Activated CD4-positive, alpha-beta T cell treated with anti-CD3 and anti-CD28 coated beads, Interleukin-2, amount 50 U/mL, for 16 hours (primary cell): ENCODE results near the gene S100B.
A peak's percentile ranks its signal among the peaks of the same experiment; 100 is the strongest.

Source experiments
- DNase-seq: peaks from one replicate; pipeline ENCODE4 v3.0.0-alpha.2; 2020

S100B gene

DNA sequence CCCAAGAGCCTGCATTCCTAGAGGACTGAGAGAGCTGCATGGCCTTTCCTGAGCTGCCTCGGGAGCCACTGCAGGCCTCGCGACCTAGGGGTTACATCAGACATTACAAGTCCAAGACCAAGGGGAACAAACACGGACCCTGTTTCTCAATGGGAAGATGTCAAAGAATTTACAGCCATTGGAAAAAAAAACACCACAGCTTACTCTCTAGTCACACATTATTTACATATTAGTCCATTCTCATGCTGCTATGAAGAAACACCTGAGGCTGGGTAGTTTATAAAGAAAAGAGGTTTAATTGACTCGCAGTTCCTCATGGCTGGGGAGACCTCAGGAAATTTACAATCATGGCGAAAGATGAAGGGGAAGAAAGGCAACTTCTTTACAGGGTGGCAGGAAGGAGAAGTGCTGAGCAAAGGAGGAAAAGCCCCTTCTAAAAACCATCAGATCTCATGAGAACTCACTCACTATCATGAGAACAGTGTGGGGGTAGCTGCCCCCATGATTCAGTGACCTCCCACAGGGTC is 22.2 kb upstream of the S100B start:
- no peak for DNase-seq

DNA sequence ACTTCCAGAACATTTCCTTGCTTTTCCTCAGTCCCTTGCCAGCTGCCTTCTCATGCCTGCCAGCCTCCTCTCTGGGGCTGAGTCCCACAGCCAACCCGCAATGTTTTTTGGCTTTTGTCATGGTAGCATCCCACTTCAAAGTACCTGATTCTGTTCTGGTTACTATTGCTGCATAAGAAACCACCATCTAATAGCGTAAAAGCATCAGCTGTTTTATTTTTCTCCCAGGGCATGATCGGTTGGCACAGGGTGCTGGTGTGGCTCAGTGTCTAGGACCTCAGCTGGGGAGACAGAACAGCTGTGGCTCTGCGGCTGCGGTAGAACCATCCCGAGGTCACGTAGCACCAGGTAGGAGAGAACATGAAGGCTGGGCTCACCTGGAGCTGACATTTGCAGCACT is 21.7 kb upstream of the S100B start:
- DNase-seq = no peak

DNA sequence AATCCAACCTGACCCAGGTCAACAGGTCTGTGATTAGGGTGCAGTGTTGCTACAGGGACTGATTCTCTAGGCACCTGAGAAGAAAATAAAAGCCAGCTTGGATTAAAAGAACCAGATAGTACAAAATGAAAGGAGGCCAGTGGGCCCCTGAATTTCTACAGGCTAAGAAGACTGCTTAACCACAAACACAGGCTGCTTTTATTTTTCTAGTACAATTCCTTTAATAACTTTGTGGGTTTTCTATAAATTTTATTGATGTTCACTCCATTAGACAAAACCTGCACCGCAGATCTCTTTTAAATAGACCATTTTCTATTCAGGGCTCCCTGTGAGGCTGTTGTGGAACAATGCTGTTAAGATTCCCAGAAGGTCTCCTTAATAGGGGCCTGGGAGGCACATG is 20.9 kb upstream of the S100B start:
- DNase-seq = no peak

DNA sequence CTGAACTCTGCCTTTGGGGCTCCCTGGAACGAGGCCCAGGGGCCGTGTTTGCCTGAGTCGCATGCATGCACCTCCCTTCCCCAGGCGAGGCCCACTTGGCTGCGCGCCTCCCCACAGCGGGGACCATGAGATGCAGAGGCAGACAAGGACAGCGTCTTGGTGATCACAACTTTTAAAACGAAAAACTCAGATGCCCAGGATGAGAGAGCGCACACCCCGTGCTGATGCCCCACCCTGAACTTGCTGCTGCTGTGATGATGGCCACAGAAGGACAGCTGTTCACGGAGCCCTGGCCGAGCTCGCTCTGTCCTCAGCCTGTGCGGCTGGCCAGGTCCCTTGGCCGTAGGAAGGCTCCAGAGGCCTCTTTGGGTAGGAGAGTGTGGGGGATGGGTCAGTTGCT is 19.2 kb upstream of the S100B start:
- DNase-seq = no peak

DNA sequence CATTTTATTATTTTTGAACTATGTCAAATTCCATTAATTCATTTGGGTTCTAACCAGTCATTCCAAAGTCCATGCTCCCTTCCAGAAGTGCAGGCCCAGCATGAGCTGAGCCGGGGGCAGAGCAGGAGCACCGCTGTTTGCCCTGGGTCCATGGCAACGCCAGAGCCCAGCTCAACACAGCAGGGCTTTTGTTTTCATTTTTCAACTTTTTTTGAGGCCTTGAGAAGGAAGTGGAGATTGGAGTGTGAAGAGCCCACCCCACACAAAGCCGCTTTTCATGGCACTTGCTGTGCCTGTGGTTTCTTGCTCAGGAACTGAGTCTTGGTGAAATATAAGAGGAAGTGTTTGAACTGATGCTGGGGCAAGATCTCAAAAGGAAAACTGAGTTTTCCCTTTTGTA is 17.3 kb upstream of the S100B start:
- DNase-seq = no peak

DNA sequence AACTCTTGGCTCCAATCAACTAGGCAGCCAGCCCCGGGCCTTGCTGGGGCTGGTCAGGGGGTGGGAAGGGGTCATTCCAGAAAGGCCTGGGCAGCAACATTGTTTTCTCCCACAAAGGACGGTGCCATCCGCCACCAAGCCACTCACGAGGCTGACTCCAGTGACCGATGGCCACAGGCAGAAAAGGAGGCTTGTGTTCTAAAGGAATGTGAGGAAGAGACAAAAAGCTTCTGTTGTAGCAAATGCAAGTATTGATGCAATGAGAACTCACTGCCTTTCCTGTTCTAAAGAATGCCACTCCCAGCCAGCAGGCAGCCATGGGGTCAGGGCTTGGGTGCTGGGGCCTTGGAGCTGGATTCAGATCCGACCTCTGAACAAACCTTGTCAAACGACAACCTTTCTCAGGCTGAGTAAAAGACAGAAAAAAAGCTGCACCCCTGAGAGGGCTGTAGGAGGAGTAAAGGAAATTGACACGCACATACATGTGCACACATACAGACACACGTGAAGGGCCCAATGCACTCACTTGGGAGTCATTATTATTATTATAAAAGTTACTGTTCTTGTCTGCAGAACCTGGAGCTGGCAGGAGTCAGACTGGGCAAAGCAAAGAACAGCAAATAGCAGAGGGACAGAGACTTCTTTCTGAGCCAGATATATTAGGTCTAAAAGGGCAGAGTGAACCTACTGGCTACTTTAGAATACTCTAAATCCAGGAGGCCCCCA is 16.7 kb upstream of the S100B start:
- DNase-seq = no peak

DNA sequence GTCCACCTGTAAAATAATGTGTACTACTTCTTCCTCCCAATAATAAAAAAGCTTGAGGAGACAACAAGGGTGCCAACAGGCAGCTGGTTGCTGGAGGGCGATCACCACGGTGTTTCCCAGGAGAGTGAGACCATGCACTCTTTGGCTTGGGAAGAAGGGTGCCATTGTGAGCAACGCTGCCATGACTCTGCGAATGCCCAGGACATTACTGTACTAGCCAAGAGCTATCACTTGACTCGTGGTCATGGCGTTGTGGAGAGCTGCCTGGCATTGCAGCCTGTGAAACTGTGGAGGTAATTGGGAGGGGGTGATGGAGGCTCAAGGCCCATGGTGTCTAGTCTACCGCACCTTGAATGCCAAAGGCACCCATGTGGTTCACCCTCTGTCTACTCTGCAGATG is 16.0 kb upstream of the S100B start:
- no peak for DNase-seq

DNA sequence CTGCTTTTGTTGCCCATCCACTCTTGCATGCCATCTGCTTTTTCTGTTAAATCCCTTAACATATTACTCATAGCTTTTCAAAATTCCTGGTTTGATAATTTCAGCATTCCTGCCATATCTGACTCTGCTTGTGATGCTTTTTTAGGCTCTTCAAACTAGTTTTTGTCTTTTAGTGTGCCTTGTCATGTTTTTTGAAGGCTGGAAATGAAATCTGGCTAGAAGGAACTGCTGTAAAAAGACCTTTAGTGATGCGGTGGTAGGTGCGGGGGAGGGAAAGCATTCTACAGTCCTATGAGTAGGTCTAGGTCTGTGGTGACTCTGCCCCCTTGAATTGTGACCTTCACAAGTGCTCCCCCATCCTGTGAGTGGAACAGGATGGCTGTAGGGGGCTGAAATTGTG is 15.0 kb upstream of the S100B start:
- DNase-seq = no peak

DNA sequence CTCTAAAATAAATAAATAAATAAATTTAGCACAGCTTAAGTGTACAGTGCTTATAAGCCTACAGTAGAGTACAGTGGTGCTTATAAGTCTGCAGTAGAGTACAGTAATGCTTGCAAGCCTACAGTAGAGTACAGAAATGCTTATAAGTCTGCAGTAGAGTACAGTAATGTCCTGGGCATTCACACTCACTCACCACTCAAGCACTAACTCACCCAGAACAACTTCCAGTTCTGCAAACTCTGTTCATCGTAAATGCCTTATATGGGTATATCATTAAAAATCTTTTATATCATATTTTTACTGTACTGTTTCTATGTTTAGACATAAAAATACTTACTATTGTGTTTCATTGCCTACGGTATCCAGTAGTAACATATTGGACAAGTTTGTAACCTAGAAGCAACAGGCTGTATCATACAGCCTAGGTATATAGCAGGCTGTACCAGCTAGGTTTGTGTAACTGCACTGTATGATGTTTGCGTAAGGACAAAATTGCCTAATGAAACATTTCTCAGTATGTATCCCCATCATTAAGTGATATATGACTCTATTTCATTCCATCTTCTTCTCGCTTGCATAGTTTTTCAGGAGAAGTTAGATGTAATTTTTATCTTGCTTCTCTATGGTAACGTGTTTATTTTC is 14.0 kb upstream of the S100B start:
- DNase-seq = no peak

DNA sequence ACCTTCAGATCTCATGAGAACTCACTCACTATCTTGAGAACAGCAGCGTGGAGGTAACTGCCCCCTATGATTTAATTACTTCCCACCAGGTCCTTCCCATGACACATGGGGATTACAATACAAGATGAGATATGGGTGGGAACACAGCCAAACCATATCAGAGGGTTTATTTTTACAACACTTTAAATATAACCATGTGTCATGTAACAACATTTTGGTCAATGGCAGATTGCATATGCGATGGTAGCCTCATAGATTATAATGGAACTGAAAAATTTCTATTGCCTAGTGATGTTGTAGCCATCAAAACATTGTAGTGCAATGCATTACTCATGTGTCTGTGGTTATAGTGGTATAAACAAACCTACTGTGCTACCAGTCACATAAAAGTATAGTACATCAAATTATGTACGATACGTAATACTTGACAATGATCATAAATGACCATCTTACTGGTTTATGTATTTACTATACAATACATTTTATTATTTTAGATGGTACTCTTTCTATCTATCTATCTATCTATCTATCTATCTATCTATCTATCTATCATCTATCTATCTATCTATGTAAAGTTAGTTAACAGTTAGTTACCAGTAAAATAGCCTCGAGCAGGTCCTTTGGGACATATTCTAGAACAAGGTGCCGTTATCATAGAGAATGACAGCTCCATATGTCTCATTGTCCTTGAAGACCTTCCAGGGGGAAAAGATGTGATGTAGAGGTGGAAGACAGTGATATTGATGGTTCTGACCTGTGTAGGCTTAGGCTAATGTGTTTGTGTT is 12.6 kb upstream of the S100B start:
- no peak for DNase-seq

DNA sequence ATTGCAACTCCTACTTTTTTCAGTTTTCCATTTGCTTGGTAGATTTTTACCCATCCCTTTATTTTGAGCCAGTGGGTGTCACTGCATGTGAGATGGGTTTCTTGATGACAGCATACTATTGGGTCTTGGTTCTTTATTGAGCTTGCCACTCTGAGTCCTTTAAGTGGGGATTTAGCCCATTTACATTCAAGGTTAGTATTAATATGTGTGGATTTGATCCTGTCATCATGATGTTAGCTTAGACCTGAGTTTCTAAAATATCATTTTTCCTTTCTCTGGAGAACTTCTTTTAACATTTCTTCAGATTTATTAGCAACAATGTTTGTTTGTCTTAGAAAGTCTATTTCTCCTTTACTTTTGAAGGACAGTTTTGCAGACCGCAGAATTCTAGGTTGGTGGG is 11.8 kb upstream of the S100B start:
- DNase-seq = no peak

DNA sequence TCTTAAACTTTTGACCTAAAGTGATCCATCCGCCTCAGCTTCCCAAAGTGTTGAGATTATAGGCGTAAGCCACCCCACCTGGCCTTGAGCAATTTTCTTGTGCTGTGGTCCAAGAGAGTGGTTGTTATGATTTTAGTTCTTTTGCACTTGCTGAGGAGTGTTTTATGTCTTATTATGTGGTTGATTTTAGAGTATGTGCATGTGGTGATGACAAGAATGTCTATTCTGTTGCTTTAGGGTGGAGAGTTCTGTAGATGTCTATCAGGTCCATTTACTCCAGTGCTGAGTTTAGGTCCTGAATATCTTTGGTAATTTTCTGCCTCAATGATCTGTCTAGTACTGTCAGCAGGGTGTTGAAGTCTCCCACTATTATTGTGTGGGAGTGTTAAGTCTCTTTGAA is 11.2 kb upstream of the S100B start:
- DNase-seq = no peak

DNA sequence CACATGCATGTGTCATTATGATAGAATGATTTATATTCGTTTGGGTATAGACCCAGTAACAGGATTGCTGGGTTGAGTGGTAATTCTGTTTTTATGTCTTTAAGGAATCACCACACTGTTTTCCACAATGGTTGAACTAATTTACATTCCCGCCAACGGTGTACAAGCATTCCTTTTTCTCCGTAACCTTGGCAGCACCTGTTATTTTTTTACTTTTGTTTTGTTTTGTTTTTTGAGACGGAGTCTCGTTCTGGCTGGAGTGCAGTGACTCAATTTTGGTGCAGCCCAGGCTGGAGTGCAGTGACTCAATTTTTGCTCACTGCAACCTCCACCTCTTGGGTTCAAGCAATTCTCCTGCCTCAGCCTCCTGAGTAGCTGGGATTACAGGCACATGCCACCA is 8.5 kb upstream of the S100B start:
- no peak for DNase-seq

DNA sequence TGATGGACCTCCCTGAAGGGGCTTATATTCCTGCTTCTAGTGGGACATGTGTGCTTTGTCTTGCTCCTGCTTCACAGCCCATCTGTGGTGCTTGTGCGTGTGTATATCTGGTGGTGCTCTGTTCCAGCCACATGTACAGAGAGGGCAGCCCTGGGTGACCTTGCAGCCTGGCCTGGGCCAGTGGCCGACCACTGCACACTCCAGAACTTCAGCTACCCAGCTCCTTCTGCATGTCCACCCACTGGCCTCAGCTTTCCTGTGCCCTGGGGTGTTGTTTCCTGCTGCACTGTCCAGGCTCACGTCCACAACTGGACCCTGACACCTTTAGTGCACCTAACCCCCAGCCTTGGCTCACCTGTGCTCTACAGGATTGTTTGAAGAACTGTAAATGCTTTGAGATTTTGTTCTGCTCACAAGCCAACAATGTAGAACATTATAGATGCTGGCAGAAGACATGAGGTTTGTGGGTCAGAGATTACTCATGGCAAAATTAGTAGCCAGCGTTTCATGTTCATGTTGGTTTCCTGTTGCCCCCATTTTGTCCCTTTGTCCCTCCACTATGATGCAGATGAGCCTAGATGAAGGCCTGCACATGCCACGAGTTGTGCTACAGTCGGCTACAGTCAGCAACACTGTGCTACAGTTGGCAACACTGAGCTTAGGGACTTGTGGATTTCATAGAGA is 5.3 kb upstream of the S100B start:
- DNase-seq = no peak

DNA sequence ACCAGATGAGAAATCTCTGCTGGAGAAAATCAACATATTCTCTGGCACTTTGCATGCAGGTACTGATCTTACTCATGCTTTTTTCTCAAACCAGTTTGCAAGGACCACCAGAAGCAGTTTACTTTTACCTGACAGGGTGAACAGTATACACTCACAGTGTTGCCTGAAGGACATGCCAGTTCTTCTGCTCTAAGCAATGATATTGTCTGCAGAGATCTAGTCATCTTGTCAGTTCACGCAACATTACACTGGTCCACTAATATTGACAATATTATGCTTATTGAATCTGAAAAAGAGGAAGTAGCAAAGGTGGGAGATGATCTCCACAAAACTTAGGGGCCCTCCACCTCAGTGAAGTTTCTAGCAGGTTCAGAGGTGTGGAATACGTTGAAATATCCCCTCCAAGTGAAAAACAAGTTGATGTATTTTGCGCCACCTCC is 3.8 kb upstream of the S100B start:
- no peak for DNase-seq

DNA sequence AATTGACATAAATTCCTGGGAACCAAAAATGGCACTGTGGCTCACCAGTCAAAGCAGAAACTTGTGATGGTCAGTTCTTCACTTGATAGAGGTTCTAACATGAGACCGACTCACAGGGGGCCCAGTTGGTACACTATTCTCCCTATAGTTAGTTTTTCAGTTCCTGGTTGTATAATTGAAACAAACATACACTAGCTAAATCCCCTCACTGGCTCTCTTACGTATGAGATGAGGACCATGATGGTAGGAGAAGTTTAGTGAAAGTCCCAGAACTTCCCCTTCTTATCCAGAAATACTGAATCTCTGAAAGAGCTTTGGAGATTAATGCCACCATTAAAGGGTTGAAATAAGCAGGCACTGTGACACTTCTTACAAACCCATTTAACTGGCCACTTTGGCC is 2.8 kb upstream of the S100B start:
- no peak for DNase-seq

DNA sequence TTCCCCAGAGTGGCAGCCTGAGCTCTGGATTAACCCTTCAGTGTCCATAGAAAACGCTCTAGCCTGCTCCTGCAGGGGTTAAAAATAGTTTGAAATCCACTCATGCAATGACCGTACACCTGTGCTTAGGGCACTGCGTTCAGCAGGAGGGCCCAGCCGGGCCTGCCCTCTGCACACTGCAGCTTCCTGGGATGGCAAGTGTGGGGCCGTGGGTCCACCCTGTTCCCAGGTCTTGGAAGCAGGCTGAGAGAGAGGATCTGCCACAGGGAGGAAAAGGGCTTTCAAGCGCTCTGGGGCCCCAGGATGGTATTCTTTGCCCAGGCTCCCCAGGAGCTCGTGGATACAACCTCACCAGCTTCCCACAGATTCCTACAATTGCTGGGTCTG is 1.5 kb upstream of the S100B start:
- DNase-seq = no peak

DNA sequence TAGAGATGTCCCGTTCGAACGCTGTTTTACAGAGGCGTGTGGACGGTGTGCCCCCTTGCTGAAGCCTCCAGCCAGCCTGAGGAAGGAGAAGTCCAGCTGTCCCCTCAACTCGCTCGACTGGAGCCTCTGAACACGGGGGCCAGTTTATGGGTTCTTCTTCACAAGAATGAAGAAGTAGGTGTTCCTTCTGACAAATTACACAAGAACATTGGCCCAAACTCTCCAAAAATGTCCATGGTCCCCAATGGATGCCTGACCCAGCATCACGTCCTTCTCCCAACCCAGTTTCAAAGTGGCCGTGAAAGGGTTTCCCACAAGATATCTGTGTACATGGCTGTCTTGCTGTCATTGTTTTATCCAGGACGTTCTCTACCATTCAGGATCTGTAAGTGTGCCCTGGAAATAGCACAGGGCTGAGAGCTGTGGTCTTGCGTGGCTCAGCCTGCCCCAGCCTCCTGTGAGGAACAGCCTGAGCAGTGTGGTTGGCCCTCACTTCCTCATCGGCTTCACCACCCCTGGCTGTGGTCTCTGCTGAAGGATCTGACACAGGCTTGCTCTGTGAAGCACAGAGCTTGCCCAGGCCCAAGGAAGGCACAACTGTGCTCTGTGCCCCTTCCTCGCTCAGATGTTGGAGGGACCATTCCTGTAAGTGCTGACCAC is 1.0 kb upstream of the S100B start:
- DNase-seq = peak; percentile 22

DNA sequence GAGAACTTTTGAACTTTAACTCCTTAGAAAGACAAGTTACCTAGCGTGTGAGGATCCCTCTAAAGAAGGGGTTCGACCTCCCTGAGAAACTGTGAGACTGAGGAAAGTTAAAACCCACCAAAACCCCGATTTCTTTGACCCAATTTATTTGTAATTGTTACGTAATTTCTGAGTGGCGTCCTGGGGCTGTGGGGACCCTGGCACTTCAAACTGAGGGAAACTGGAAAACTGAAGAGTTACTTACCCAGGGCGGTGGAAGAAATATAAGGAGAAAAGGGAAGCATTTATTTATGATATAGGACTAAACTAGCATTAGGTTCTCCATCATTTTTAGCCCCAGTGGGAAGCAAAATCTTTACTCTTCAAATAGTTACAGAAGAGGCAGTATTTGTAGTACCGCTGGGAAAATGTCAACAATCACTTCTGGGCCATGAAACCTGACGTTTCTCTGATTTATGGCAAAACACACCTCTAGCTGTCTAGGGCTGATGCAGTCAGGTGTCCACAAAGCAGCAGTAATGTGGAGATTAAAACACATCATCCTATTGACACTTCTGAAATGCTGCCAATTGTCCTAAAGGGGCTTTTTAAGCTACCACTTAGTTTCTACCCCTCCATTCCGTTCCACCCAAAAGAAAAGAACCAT is 430 bp downstream of the S100B start:
- DNase-seq = no peak

DNA sequence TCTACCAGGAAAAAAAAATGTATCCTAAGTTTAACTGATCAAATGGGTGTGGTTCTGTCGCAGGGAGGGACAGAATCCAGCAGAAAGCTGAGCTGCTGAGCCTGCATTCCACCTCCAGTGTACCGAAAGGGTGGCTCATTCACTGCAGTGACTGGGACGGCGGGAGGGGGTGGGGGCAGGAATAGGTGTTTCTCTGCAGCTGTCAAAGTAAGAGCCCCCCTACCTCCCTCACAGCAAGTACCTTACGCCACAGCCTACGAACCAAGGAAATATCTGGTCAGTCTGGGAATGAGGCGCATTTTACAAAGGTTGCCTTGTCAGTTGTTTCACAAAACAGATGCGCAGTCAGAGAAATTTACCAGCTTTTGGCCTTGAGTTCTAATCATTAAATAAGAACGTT is 1.7 kb downstream of the S100B start:
- DNase-seq = no peak

DNA sequence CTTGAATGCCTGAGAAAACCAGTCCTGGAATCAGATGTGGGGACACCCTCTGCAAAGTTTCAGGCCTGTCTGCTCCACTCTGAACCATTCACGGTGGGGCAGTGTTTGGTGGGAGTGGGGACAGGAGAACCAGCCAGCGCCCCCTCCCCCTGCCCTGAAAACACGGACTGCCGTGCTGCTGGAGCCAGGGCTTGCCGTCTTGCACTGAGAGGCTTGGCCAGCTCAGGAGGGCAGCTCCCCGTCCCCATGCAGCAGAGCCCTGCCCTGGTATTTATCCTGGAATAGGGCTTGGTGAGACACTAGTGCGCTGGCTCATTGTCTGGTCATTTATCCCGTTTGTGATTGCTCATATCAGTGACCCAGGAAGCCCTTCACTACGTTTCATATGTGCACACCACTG is 3.9 kb downstream of the S100B start:
- DNase-seq = no peak

DNA sequence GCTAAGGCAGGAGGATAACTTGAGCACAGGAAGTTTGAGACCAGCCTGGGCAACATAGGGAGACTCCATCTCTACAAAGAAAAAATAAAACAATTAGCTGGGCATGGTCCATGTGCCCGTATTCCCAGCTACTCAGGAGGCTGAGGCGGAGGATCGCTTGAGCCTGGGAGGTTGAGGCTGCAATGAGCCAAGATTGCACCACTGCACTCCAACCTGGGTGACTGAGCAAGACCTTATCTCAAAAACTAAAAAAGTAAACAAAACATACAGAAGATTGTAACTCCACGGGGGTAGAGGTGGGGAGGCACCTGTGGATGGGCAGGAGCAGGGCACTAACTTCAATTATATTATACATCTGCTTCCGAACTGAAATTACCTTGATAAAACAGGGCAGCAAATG is 4.6 kb downstream of the S100B start:
- no peak for DNase-seq
